ENCODE results near the gene TMEM132D. TPM values are rescaled to one million over a fixed set of nuclear protein-coding genes. Genes with fewer than 3 reads are reported as not detected.

TMEM132D gene
- total RNA-seq, 2 donors from 2014 or later, result not detected

DNA sequence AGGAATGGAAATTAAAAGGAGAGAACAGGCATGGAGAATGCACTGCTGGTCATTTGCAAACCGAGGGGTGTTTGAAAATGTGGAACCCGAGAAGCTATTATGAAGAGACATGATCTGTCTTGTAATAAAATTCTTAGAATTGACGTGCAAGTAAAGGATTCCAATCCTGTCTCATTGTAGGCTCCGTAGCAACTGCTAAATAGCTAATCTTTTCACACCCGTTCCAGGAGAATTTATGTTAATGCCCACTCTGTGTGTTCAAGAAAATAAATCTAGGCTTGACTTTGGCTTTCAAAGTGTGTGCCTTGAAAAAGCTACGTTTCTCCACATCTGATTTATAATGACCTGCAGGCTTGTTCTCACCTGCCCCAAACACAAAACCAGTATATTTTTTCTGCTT is 669.6 kb downstream of the TMEM132D start:
- Histone ChIP-seq H3K36me3 (no peaks in the 10 kb centered on the region), H3K27ac (no peak overlapping the region), H3K4me1 (no peaks in the 10 kb centered on the region), H3K9me3 (peaks cover 0 to 7% of the 10 kb centered on the region in 2 donors), H3K4me3 (no peak overlapping the region), H3K27me3 (no peaks in the 10 kb centered on the region)
- no peak for DNase-seq (ENCODE audit: low spot score)
- TF ChIP-seq, protein P1, sequence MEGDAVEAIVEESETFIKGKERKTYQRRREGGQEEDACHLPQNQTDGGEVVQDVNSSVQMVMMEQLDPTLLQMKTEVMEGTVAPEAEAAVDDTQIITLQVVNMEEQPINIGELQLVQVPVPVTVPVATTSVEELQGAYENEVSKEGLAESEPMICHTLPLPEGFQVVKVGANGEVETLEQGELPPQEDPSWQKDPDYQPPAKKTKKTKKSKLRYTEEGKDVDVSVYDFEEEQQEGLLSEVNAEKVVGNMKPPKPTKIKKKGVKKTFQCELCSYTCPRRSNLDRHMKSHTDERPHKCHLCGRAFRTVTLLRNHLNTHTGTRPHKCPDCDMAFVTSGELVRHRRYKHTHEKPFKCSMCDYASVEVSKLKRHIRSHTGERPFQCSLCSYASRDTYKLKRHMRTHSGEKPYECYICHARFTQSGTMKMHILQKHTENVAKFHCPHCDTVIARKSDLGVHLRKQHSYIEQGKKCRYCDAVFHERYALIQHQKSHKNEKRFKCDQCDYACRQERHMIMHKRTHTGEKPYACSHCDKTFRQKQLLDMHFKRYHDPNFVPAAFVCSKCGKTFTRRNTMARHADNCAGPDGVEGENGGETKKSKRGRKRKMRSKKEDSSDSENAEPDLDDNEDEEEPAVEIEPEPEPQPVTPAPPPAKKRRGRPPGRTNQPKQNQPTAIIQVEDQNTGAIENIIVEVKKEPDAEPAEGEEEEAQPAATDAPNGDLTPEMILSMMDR (IDR thresholded peaks at IDR 0.05), result no peak

DNA sequence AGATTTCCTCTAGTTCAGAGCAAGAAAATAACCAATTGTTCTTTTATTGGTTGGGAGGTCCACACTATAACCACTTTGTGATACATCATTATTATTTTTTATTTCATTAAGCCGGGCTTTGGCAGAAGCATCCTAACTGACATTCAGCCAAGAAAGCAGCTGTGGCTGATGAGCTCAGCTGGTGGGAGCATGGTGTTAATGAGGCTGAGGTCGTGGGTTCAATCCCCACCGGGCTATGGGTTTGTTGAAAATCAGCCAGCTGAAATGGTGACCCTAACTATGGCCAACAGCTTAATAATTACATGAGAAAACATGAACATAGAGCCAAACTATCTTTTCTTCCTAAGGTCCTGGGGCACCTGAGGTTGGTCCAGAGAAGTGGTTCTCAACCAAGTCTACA is 672.3 kb downstream of the TMEM132D start:
- no peak overlapping the region for H3K27ac ChIP-seq
- no peak overlapping the region for H3K4me3 ChIP-seq
- no peak for DNase-seq (ENCODE audit: low spot score)
- H3K9me3 ChIP-seq, result no peaks in the 10 kb centered on the region
- no peaks in the 10 kb centered on the region for H3K27me3 ChIP-seq
- no peaks in the 10 kb centered on the region for H3K4me1 ChIP-seq
- H3K36me3 ChIP-seq, result no peaks in the 10 kb centered on the region
- TF ChIP-seq, protein P1 (IDR thresholded peaks at IDR 0.05), result no peak

- Histone ChIP-seq H3K4me3 (no peak overlapping the region), H3K9me3 (no peaks in the 10 kb centered on the region), H3K36me3 (no peaks in the 10 kb centered on the region), H3K27me3 (no peaks in the 10 kb centered on the region), H3K27ac (no peak overlapping the region), H3K4me1 (no peaks in the 10 kb centered on the region)
- DNase-seq (ENCODE audit: low spot score), result no peak
- TF ChIP-seq, protein P1 (IDR thresholded peaks at IDR 0.05), result no peak
Observed at GRCh38 chr12:129230995-129231394, 672.8 kb downstream of the TMEM132D start.

DNA sequence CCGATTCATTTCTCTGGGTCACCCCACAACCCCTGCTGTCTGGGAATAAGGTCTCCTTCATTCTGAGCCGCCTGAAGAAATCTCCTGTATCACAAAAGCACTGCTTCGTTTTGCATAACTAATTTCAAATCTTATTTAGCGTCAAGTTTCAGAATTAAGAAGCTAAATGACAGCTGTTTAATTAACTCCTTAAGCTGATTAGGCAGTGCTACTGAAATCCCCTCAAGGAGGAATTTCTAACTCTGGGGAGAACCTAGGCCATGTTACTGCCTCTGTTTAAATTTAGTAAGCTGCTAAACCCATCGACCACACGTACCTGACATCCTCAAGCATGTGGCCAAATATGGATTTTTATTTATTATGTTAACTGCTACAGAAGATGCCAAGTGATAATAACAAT is 677.0 kb downstream of the TMEM132D start:
- TF ChIP-seq, protein P1 (IDR thresholded peaks at IDR 0.05), result no peak
- Histone ChIP-seq H3K27ac (no peak overlapping the region), H3K36me3 (no peaks in the 10 kb centered on the region), H3K27me3 (no peaks in the 10 kb centered on the region), H3K4me1 (no peaks in the 10 kb centered on the region), H3K4me3 (no peak overlapping the region), H3K9me3 (no peaks in the 10 kb centered on the region)
- DNase-seq (ENCODE audit: low spot score), result no peak

DNA sequence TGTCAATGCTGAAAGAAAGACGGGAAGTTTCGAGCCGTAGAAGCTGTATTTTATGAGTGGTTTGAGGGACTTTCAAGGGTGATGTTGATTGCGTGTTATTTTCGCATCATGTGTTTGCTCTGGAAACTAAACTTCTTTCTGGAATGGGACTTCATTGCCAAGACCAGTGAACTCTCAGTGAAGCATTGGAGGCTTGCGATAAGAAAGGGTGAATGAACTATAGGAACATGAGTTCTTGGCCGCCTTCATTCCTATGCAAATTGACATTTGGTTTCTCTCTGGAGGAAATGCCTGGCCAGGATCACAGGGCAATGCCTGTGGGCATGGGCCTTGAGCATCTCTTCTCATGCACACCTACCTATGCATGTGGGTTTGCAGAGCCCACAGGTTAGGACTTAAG is 677.8 kb downstream of the TMEM132D start:
- Histone ChIP-seq H3K36me3 (no peaks in the 10 kb centered on the region), H3K4me3 (no peak overlapping the region), H3K27me3 (no peaks in the 10 kb centered on the region), H3K4me1 (no peaks in the 10 kb centered on the region), H3K9me3 (no peaks in the 10 kb centered on the region), H3K27ac (no peak overlapping the region)
- TF ChIP-seq, protein P1 (IDR thresholded peaks at IDR 0.05), result no peak
- no peak for DNase-seq (ENCODE audit: low spot score)

GRCh38 chr12:129215556-129215955 is 688.3 kb downstream of the TMEM132D start:
- DNase-seq (ENCODE audit: low spot score), result no peak
- no peak overlapping the region for H3K4me3 ChIP-seq
- no peak overlapping the region for H3K27ac ChIP-seq
- TF ChIP-seq, protein P1 (IDR thresholded peaks at IDR 0.05), result no peak
- H3K9me3 ChIP-seq, result peaks cover 0 to 5% of the 10 kb centered on the region in 2 donors
- H3K36me3 ChIP-seq, result no peaks in the 10 kb centered on the region
- no peaks in the 10 kb centered on the region for H3K27me3 ChIP-seq
- no peaks in the 10 kb centered on the region for H3K4me1 ChIP-seq
